Nephron (organoid): ENCODE measurements around the gene LRRC75A.

ENCODE experiments used
- H3K27ac Mint-ChIP-seq, 3 experiments: 2 replicates each; pipeline ENCODE4 v1.8.0; 2020; ENCODE audit warnings: mixed read lengths in 3 of 3, mild to moderate bottlenecking in 2 of 3, moderate library complexity in 1 of 3
- H3K27me3 Mint-ChIP-seq: 2 replicates; pipeline ENCODE4 v1.8.0; 2021; ENCODE audit warnings: low read depth, mild to moderate bottlenecking, moderate library complexity, mixed read lengths
- H3K36me3 Mint-ChIP-seq: 2 replicates; pipeline ENCODE4 v1.8.0; 2020; ENCODE audit warnings: low read depth, mixed read lengths
- H3K4me1 Mint-ChIP-seq: 2 replicates; pipeline ENCODE4 v1.8.0; 2020; ENCODE audit warnings: mixed read lengths
- H3K4me3 Mint-ChIP-seq, 3 experiments: 2 replicates each; pipeline ENCODE4 v1.8.0; 2020; ENCODE audit warnings: mild to moderate bottlenecking in 3 of 3, mixed read lengths in 3 of 3, moderate library complexity in 2 of 3
- H3K9me3 Mint-ChIP-seq: 2 replicates; pipeline ENCODE4 v1.8.0; 2020; ENCODE audit warnings: mixed read lengths
- CTCF ChIP-seq, 3 experiments: fragments of 200-600 bp; sonication (generic); IDR thresholded peaks; one replicate each; pipeline ENCODE4 v1.5.0; 2021; ENCODE audit warnings: antibody characterized with exemption in 3 of 3; ENCODE audit not compliant: unreplicated experiment in 3 of 3

Gene LRRC75A

GRCh38 chr17:16473044-16474011, 18.7 kb downstream of the LRRC75A start:
- Mint-ChIP-seq H3K9me3 (no peaks in the 10 kb centered on the region), H3K27ac (peak overlapping the region in 1 of 3 experiments; percentile 45), H3K36me3 (no peaks in the 10 kb centered on the region), H3K27me3 (no peaks in the 10 kb centered on the region), H3K4me1 (peaks cover 59% of the 10 kb centered on the region), H3K4me3 (no peak overlapping the region)
- no peak for TF ChIP-seq CTCF (IDR thresholded peaks at IDR 0.05; ENCODE audit: unreplicated experiment in 3 of 3)

- no peak overlapping the region for H3K4me3 Mint-ChIP-seq
- no peak overlapping the region for H3K27ac Mint-ChIP-seq
- no peaks in the 10 kb centered on the region for H3K36me3 Mint-ChIP-seq
- TF ChIP-seq CTCF (IDR thresholded peaks at IDR 0.05; ENCODE audit: unreplicated experiment in 3 of 3), result no peak
- H3K4me1 Mint-ChIP-seq, result peaks cover 66% of the 10 kb centered on the region
- no peaks in the 10 kb centered on the region for H3K9me3 Mint-ChIP-seq
- H3K27me3 Mint-ChIP-seq, result no peaks in the 10 kb centered on the region
Measured at GRCh38 chr17:16472539-16472938, 19.5 kb downstream of the LRRC75A start.

- no peak overlapping the region for H3K4me3 Mint-ChIP-seq
- H3K36me3 Mint-ChIP-seq, result no peaks in the 10 kb centered on the region
- peak overlapping the region in 2 of 3 experiments; percentile 52 to 95 for H3K27ac Mint-ChIP-seq
- H3K4me1 Mint-ChIP-seq, result peaks cover 62% of the 10 kb centered on the region
- TF ChIP-seq CTCF (IDR thresholded peaks at IDR 0.05; ENCODE audit: unreplicated experiment in 3 of 3), result no peak
- no peaks in the 10 kb centered on the region for H3K9me3 Mint-ChIP-seq
- no peaks in the 10 kb centered on the region for H3K27me3 Mint-ChIP-seq
Measured at GRCh38 chr17:16471295-16471694, 20.7 kb downstream of the LRRC75A start.

- H3K9me3 Mint-ChIP-seq, result no peaks in the 10 kb centered on the region
- H3K4me3 Mint-ChIP-seq, result peak overlapping the region in 2 of 3 experiments; percentile 22 to 41
- peaks cover 61% of the 10 kb centered on the region for H3K4me1 Mint-ChIP-seq
- H3K27ac Mint-ChIP-seq, result peak overlapping the region; percentile 33 to 95 (median 77)
- no peak for TF ChIP-seq CTCF (IDR thresholded peaks at IDR 0.05; ENCODE audit: unreplicated experiment in 3 of 3)
- no peaks in the 10 kb centered on the region for H3K36me3 Mint-ChIP-seq
- no peaks in the 10 kb centered on the region for H3K27me3 Mint-ChIP-seq
Measured at GRCh38 chr17:16470265-16470664, 21.7 kb downstream of the LRRC75A start.

- H3K27ac Mint-ChIP-seq, result peak overlapping the region in 1 of 3 experiments; percentile 64
- no peaks in the 10 kb centered on the region for H3K36me3 Mint-ChIP-seq
- no peaks in the 10 kb centered on the region for H3K27me3 Mint-ChIP-seq
- no peaks in the 10 kb centered on the region for H3K9me3 Mint-ChIP-seq
- H3K4me3 Mint-ChIP-seq, result no peak overlapping the region
- H3K4me1 Mint-ChIP-seq, result peaks cover 55% of the 10 kb centered on the region
- TF ChIP-seq CTCF (IDR thresholded peaks at IDR 0.05; ENCODE audit: unreplicated experiment in 3 of 3), result no peak
Measured at GRCh38 chr17:16468428-16468992, 23.5 kb downstream of the LRRC75A start.
